ENCODE data around the gene NPM3. TPM values are rescaled to one million over a fixed set of nuclear protein-coding genes. Genes with fewer than 3 reads are reported as not detected.

NPM3 gene
- total and polyA plus RNA-seq, 2 of the 4 experiments (the other 2 are of a cell fraction): 84.1 to 112 TPM

DNA sequence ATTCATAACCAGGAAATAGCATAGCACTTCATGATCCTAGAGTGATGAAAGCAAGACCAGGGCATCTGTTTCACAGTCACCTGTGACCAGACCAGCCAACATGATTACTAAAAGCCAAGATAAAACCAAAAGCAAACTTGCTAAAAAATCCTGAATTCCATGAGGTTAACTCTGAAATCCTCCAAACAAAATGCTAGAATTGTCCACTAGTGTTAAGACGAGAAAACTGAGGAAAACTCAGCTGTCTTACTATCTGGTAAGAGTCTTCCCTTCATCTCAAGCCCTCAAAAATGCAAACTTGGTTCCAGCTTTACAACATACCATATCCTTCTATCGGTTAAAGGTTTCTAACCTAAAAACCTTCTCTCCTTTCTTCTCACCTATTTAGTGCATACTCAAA is 1.3 kb upstream of the NPM3 start:
- H4K5ac ChIP-seq (ENCODE audit: low read depth, low read length): no peak overlapping the region
- H3K9me3 ChIP-seq (ENCODE audit: control insufficient read depth, insufficient read depth, low read length): no peaks in the 10 kb centered on the region
- BruUV-seq (replicated peaks): no TSS peak
- ATAC-seq (ENCODE audit: low read depth): no peak
- H4K20me1 ChIP-seq (ENCODE audit: insufficient read depth, low read length): peaks cover 25% of the 10 kb centered on the region
- no peak overlapping the region for H3K9ac ChIP-seq (ENCODE audit: low read depth, low read length)
- H4K8ac ChIP-seq (ENCODE audit: low read depth in 2 of 2, low read length in 2 of 2): no peak overlapping the region
- intact Hi-C loops (cut with micrococcal nuclease): loop anchor here (10.0 kb wide), 1 partner anchor 490 kb away; no protein-coding TSS in a partner anchor
- no peak overlapping the region for H2BK5ac ChIP-seq (ENCODE audit: low read depth, low read length, poor library complexity, severe bottlenecking)
- WGBS, 2 experiments (ENCODE audit: extremely low coverage in 2 of 2, insufficient read length in 1 of 2): 80% methylated on average over 1 of the region's 2 CpGs; no CpG with 5 or more reads in 1 of the 2 experiments
- H3K56ac ChIP-seq (ENCODE audit: extremely low read depth, insufficient read depth, low read length): no peak overlapping the region
- ChIA-PET CTCF (no interaction called here), POLR2A (ENCODE audit: unreplicated experiment) (no interaction called here)
- no peak overlapping the region for H2BK15ac ChIP-seq (ENCODE audit: low read depth, low read length)
- TF ChIP-seq BHLHE40 (IDR thresholded peaks at IDR 0.05; ENCODE audit: low read depth, low read length) (no peak), NFE2L2 (IDR thresholded peaks at IDR 0.05; ENCODE audit: low read depth, low read length) (no peak), CHD1 (IDR thresholded peaks at IDR 0.05; ENCODE audit: low read depth, low read length) (no peak), RFX5 (IDR thresholded peaks at IDR 0.05; ENCODE audit: low read depth, low read length) (no peak), MXI1 (IDR thresholded peaks at IDR 0.05; ENCODE audit: borderline replicate concordance, low read depth, low read length) (no peak), MAFK (IDR thresholded peaks at IDR 0.05; ENCODE audit: low read depth, low read length) (no peak), FOS (IDR thresholded peaks at IDR 0.05; ENCODE audit: low read depth, low read length) (no peak), POLR2A (IDR thresholded peaks at IDR 0.05; ENCODE audit: low read depth, low read length) (no peak), RAD21 (IDR thresholded peaks at IDR 0.05; ENCODE audit: low read length) (no peak), CEBPB (IDR thresholded peaks at IDR 0.05; ENCODE audit: low read depth, low read length) (no peak), MAZ (IDR thresholded peaks at IDR 0.05; ENCODE audit: borderline replicate concordance, low read depth, low read length) (no peak)
- TF ChIP-seq, protein P1, sequence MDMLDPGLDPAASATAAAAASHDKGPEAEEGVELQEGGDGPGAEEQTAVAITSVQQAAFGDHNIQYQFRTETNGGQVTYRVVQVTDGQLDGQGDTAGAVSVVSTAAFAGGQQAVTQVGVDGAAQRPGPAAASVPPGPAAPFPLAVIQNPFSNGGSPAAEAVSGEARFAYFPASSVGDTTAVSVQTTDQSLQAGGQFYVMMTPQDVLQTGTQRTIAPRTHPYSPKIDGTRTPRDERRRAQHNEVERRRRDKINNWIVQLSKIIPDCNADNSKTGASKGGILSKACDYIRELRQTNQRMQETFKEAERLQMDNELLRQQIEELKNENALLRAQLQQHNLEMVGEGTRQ (IDR thresholded peaks at IDR 0.05; ENCODE audit: low read depth, low read length): no peak
- TF ChIP-seq, protein P2, sequence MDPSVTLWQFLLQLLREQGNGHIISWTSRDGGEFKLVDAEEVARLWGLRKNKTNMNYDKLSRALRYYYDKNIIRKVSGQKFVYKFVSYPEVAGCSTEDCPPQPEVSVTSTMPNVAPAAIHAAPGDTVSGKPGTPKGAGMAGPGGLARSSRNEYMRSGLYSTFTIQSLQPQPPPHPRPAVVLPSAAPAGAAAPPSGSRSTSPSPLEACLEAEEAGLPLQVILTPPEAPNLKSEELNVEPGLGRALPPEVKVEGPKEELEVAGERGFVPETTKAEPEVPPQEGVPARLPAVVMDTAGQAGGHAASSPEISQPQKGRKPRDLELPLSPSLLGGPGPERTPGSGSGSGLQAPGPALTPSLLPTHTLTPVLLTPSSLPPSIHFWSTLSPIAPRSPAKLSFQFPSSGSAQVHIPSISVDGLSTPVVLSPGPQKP (IDR thresholded peaks at IDR 0.05; ENCODE audit: borderline replicate concordance, low read depth, low read length): no peak
- no peaks in the 10 kb centered on the region for H3K27me3 ChIP-seq (ENCODE audit: control insufficient read depth, insufficient read depth, low read length)
- no peak overlapping the region for H2AK9ac ChIP-seq (replicated peaks; ENCODE audit: low read depth, low read length, poor library complexity)
- H2AFZ ChIP-seq (replicated peaks; ENCODE audit: low read length, poor library complexity): no peak overlapping the region
- no peak overlapping the region for H2BK20ac ChIP-seq (ENCODE audit: low read depth, low read length)
- H3K4ac ChIP-seq (ENCODE audit: low read depth, low read length): no peak overlapping the region
- no peak overlapping the region for H3K27ac ChIP-seq (ENCODE audit: insufficient read depth, low read length)
- peaks cover 11% of the 10 kb centered on the region for H3K4me1 ChIP-seq (ENCODE audit: control insufficient read depth, insufficient read depth, low read length)
- dilution Hi-C loops (cut with HindIII; ENCODE audit: low sequenced_read_pairs, unreplicated experiment): no loop called here
- no peak overlapping the region for H3K23ac ChIP-seq (ENCODE audit: low read depth, low read length)
- no peak overlapping the region for H2BK120ac ChIP-seq (ENCODE audit: low read depth, low read length)
- in situ Hi-C loops (cut with MboI; ENCODE audit: low sequenced_read_pairs): loop anchor here (5.0 kb wide), 2 partner anchors 177 to 572 kb away; no protein-coding TSS in a partner anchor
- H3K79me1 ChIP-seq (ENCODE audit: low read depth in 1 of 2, low read length in 2 of 2): peaks cover 37 to 58% of the 10 kb centered on the region in 2 experiments
- no peaks in the 10 kb centered on the region; the same call in 1 of the 2 replicates for H3K9me1 ChIP-seq (ENCODE audit: insufficient read depth, low read length)
- no peak overlapping the region for H3K14ac ChIP-seq (replicated peaks; ENCODE audit: low read depth, low read length)
- no peak overlapping the region for H3K4me3 ChIP-seq (ENCODE audit: insufficient read depth, low read depth, low read length)
- H2AK5ac ChIP-seq (ENCODE audit: low read depth, low read length): no peak overlapping the region
- H3K36me3 ChIP-seq (ENCODE audit: control insufficient read depth, insufficient read depth, low read length): peaks cover 31% of the 10 kb centered on the region
- DNase-seq: no peak
- no peak overlapping the region for H3K18ac ChIP-seq (ENCODE audit: low read depth, low read length)
- H4K91ac ChIP-seq (ENCODE audit: insufficient read depth, low read depth, low read length): no peak overlapping the region
- no peak overlapping the region for H3K4me2 ChIP-seq (ENCODE audit: low read depth, low read length)
